ENCODE measurements around the gene PHLDA2. TPM values are rescaled to one million over a fixed set of nuclear protein-coding genes. Genes with fewer than 3 reads are reported as not detected.

PHLDA2 gene
- total RNA-seq, 1 donor from 2014 or later = 96.1 TPM

DNA sequence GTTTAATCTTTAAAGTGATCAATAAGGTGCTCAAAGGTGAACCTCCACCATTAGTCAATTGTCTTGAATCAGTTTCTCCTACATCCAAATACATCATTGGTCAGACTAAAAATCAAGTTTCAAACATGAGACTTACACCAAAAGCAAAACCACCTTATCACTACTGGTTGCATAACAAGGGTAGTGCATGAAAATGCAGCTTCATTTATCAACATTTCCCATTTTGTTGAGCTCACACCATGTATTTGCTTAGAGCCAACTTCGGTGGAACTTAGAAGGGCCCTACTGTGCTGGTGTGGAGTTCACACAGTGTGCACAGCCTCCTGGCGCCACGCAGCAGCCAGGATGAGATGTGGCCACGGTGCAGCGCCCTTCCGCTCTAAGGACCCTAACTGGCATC lies 23.1 kb upstream of the PHLDA2 start:
- Mint-ChIP-seq H3K4me1 (ENCODE audit: unreplicated experiment) (peaks cover 75% of the 10 kb centered on the region), H3K27me3 (ENCODE audit: unreplicated experiment) (no peaks in the 10 kb centered on the region), H3K36me3 (ENCODE audit: unreplicated experiment) (peaks cover 54% of the 10 kb centered on the region), H3K4me3 (ENCODE audit: unreplicated experiment) (no peak overlapping the region), H3K9me3 (ENCODE audit: unreplicated experiment) (no peaks in the 10 kb centered on the region), H3K27ac (ENCODE audit: unreplicated experiment) (peak overlapping the region; percentile 95)
- DNase-seq (ENCODE audit: extremely low spot score, unreplicated experiment) = no peak
- TF ChIP-seq, protein P1, sequence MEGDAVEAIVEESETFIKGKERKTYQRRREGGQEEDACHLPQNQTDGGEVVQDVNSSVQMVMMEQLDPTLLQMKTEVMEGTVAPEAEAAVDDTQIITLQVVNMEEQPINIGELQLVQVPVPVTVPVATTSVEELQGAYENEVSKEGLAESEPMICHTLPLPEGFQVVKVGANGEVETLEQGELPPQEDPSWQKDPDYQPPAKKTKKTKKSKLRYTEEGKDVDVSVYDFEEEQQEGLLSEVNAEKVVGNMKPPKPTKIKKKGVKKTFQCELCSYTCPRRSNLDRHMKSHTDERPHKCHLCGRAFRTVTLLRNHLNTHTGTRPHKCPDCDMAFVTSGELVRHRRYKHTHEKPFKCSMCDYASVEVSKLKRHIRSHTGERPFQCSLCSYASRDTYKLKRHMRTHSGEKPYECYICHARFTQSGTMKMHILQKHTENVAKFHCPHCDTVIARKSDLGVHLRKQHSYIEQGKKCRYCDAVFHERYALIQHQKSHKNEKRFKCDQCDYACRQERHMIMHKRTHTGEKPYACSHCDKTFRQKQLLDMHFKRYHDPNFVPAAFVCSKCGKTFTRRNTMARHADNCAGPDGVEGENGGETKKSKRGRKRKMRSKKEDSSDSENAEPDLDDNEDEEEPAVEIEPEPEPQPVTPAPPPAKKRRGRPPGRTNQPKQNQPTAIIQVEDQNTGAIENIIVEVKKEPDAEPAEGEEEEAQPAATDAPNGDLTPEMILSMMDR (IDR thresholded peaks at IDR 0.05) = no peak

DNA sequence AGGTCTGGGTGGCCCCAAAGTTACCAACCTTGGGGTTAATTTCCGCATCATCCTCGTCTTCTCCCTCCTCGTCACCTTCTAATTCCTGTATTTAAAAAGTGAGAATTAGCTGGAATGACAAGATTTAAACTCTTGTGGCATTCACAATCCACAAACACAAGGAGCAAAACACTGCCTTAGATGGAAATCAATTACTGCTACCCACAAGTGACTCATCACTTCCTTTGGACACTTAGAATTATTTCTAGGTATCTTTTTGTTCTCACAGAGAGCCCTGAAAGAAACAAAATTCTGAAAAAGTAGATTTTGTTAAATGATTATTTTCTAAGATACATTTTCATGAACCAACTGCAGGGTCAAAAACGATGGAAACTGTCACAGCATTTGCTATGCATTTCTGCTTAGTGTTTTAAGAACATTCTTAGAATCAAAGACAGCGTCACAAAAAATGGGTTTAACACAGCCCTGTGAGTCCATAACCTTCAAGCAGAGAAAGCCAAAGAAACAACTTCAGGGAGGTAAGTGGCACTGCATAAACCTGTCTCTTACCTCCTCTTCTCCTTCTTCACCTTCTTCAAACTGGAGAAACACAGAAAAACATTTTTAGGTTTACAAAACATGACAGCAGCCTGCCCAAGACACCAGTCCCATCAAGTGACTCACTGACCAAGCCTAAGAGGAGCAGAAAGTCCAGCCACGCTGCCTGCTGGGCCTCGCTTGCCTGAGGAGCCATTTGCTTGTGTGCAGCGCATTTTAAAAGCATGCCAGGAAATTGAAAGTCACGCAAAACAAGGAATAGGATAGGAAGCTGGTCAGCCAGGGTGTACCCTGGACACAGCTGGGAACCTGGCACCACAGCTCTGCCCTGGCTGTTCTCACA lies 22.3 kb upstream of the PHLDA2 start:
- TF ChIP-seq, protein P1 (IDR thresholded peaks at IDR 0.05) = no peak
- H3K4me1 Mint-ChIP-seq (ENCODE audit: unreplicated experiment) = peaks cover 80% of the 10 kb centered on the region
- H3K27ac Mint-ChIP-seq (ENCODE audit: unreplicated experiment) = peak overlapping the region; percentile 95
- no peaks in the 10 kb centered on the region for H3K27me3 Mint-ChIP-seq (ENCODE audit: unreplicated experiment)
- DNase-seq (ENCODE audit: extremely low spot score, unreplicated experiment) = no peak
- peaks cover 49% of the 10 kb centered on the region for H3K36me3 Mint-ChIP-seq (ENCODE audit: unreplicated experiment)
- H3K9me3 Mint-ChIP-seq (ENCODE audit: unreplicated experiment) = no peaks in the 10 kb centered on the region
- H3K4me3 Mint-ChIP-seq (ENCODE audit: unreplicated experiment) = peak overlapping the region; percentile 61

DNA sequence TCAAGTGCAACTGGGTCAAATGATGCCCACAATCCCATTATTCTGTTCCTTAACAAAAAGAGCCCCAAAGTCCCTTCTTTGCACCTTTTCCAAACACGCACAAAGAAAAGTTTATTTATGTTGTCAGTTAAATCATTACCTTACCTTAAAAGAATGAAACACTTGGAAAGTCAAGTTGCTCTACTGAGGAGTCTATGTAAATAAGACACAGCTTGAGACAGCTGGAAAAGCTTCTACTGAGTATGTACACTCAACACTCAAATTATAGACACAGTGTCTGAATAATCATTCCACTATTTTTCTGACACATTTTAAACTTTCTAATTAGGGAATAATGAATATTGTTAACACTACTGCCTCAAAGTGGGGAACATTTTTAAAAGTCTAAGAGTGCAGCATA lies 21.6 kb upstream of the PHLDA2 start:
- H3K27ac Mint-ChIP-seq (ENCODE audit: unreplicated experiment) = peak overlapping the region; percentile 95
- no peak for DNase-seq (ENCODE audit: extremely low spot score, unreplicated experiment)
- H3K4me3 Mint-ChIP-seq (ENCODE audit: unreplicated experiment) = peak overlapping the region; percentile 61
- TF ChIP-seq, protein P1 (IDR thresholded peaks at IDR 0.05) = no peak
- no peaks in the 10 kb centered on the region for H3K9me3 Mint-ChIP-seq (ENCODE audit: unreplicated experiment)
- H3K36me3 Mint-ChIP-seq (ENCODE audit: unreplicated experiment) = peaks cover 45% of the 10 kb centered on the region
- H3K27me3 Mint-ChIP-seq (ENCODE audit: unreplicated experiment) = no peaks in the 10 kb centered on the region
- H3K4me1 Mint-ChIP-seq (ENCODE audit: unreplicated experiment) = peaks cover 80% of the 10 kb centered on the region

DNA sequence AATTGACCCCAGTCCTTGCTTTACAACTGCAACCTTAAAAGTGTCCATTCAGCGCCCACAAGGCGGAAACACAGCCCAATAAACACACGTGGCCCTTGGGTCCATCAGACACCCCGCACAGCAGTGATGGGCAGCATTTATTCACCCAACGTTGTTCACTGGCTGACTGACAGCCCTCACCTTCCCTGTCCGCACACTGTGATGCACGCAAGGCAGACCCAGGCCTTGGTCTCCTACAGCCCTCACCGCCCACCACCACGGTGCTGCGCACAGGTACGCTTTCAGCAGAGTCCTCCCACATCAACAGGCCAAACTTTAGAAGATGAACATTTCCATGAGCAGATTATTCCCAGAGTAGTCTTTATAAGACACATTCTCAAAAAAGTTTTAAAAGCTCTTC lies 20.7 kb upstream of the PHLDA2 start:
- peaks cover 85% of the 10 kb centered on the region for H3K4me1 Mint-ChIP-seq (ENCODE audit: unreplicated experiment)

DNA sequence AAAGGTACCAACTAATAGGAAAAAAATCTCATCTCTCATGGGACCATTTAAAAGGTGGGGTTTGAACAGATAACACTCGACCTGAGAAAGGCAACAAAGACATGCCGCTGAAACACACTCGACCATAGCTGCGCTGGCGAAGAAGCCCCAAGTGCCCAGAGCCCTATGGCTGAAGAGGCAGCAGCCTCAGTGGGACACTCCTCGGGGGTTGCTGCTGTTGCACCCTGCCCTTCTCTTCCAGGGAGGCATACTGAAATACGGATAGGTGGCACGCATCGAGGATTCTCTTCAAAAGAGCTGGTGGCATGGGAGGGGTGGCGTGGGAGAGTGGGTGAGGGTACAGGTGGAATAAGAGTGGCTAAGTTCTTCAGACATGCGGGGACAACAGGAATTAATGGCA lies 18.5 kb upstream of the PHLDA2 start:
- H3K9me3 Mint-ChIP-seq (ENCODE audit: unreplicated experiment) = no peaks in the 10 kb centered on the region
- H3K4me3 Mint-ChIP-seq (ENCODE audit: unreplicated experiment) = no peak overlapping the region
- peaks cover 37% of the 10 kb centered on the region for H3K36me3 Mint-ChIP-seq (ENCODE audit: unreplicated experiment)
- TF ChIP-seq, protein P1 (IDR thresholded peaks at IDR 0.05) = no peak
- no peak for DNase-seq (ENCODE audit: extremely low spot score, unreplicated experiment)
- H3K27ac Mint-ChIP-seq (ENCODE audit: unreplicated experiment) = peak overlapping the region; percentile 54
- H3K4me1 Mint-ChIP-seq (ENCODE audit: unreplicated experiment) = peaks cover 72% of the 10 kb centered on the region
- no peaks in the 10 kb centered on the region for H3K27me3 Mint-ChIP-seq (ENCODE audit: unreplicated experiment)

More for the DNA sequence above, 20.7 kb upstream of the PHLDA2 start:
- peak overlapping the region; percentile 59 for H3K4me3 Mint-ChIP-seq (ENCODE audit: unreplicated experiment)
- peak overlapping the region; percentile 95 for H3K27ac Mint-ChIP-seq (ENCODE audit: unreplicated experiment)
- no peaks in the 10 kb centered on the region for H3K9me3 Mint-ChIP-seq (ENCODE audit: unreplicated experiment)
- TF ChIP-seq, protein P1 (IDR thresholded peaks at IDR 0.05) = no peak
- H3K27me3 Mint-ChIP-seq (ENCODE audit: unreplicated experiment) = no peaks in the 10 kb centered on the region
- H3K36me3 Mint-ChIP-seq (ENCODE audit: unreplicated experiment) = peaks cover 44% of the 10 kb centered on the region
- DNase-seq (ENCODE audit: extremely low spot score, unreplicated experiment) = no peak

All from osteocyte (in vitro differentiated cells).